Left ventricle myocardium inferior (tissue), 1 donor: ENCODE results near the gene CA9. TPM values are rescaled to one million over a fixed set of nuclear protein-coding genes. Genes with fewer than 3 reads are reported as not detected.
A peak's percentile ranks its signal among the peaks of the same experiment; 100 is the strongest.

Source experiments
- DNase-seq: peaks from one replicate; pipeline ENCODE4 v3.0.0-alpha.2; 2020
- H3K27ac ChIP-seq: fragments of 200-600 bp; replicated peaks from 2 replicates; pipeline ENCODE4 v1.8.0; 2021
- H3K27me3 ChIP-seq: fragments of 200-600 bp; 2 replicates; pipeline ENCODE4 v1.8.0; 2021; ENCODE audit warnings: low read depth
- H3K36me3 ChIP-seq: fragments of 200-600 bp; 2 replicates; pipeline ENCODE4 v1.8.0; 2021
- H3K4me1 ChIP-seq: fragments of 200-600 bp; 2 replicates; pipeline ENCODE4 v1.8.0; 2021
- H3K4me3 ChIP-seq: fragments of 200-600 bp; 2 replicates; pipeline ENCODE4 v1.8.0; 2021; ENCODE audit warnings: mild to moderate bottlenecking, moderate library complexity
- H3K9me3 ChIP-seq: fragments of 200-600 bp; replicated peaks from 2 replicates; pipeline ENCODE4 v1.8.0; 2021
- CTCF ChIP-seq: fragments of 200-600 bp; IDR thresholded peaks from 2 replicates; pipeline ENCODE4 v1.8.0; 2021; ENCODE audit warnings: antibody characterized with exemption, mild to moderate bottlenecking, borderline replicate concordance
- intact Hi-C: fragments of 100-400 bp; cut with micrococcal nuclease; formaldehyde crosslinking; loops from one replicate; pipeline ENCODE4 v1.11.0; 2022
- total RNA-seq: library from RNA; stranded (reverse); fragmentation: NEBNext Ultra II Directional; extraction: Animal tissue kit (Norgen Biotek cat#: 25700); gene quantifications from one replicate; pipeline ENCODE4 v1.2.1, GENCODE V29; 2021
- donor health status: DM: no; HTN: yes; CAD: no; lungs with severe emphysema.

Gene CA9
- total RNA-seq, 1 donor from 2014 or later: not detected

DNA sequence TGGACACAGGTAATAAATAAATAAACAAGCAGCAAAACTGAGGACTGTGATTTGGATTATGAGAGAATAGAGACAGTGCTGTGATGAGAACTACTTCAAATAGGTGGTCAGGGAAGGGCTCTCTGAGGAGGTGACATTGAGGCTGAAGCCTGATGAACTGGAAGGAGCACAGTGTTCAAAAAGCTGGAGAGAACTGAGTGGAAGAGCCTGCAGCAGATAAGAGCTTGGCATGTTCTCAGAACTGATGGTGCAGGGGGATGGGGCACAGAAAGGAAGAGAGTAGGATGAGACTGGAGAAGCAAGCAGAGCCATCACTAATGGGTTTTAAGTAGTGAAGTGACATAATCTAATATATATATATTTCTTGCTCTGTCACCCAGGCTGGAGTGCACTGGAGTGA is 27.2 kb downstream of the CA9 start:
- Histone ChIP-seq H3K4me3 (no peak overlapping the region), H3K4me1 (peaks cover 52% of the 10 kb centered on the region), H3K9me3 (no peaks in the 10 kb centered on the region), H3K27ac (peak overlapping the region; percentile 72), H3K36me3 (peaks cover 100% of the 10 kb centered on the region), H3K27me3 (no peaks in the 10 kb centered on the region)
- intact Hi-C loops: no loop called here
- TF ChIP-seq CTCF: no peak
- DNase-seq: no peak

GRCh38 chr9:35702696-35703095 is 29.0 kb downstream of the CA9 start:
- DNase-seq: no peak
- Histone ChIP-seq H3K9me3 (no peaks in the 10 kb centered on the region), H3K27me3 (no peaks in the 10 kb centered on the region), H3K4me3 (no peak overlapping the region), H3K36me3 (peaks cover 100% of the 10 kb centered on the region), H3K27ac (no peak overlapping the region), H3K4me1 (peaks cover 39% of the 10 kb centered on the region)
- intact Hi-C loops: no loop called here
- TF ChIP-seq CTCF: no peak

DNA sequence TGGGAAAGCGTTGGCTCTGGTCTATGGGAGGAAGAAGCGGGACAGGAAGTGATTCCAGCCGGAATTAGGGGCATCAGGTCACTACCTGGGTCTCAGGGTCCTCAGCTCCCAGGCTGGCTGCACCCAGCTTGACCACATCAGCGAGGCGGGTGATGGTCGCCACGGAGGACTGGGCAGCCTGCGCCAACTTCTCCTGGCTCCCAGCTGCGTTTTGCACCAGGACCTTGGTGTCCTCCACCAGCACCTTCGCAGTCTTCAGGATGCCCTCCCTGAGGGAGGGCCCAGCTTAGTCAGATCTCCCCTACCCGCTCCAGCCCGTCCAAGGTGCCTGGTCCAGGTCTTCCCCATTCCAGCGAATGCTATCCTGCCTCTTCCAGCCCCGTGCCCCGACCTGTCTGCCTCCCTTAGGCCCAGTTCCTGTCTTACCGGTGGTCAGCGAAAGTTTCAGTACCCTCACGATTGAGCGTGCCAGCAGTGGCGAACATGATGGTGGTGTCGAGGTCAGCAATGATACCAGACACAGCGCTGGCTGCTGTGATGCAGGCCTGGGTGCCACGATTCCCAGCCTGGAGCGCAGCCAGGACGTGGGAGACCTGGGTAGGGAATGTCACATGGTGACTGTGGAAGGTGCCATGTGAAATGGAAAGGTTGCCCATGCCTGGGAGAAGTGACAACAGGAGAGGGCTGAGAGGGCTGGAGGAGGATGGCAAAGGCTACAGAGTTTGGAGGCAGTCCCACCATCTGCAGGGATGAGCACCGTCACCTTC is 30.4 kb downstream of the CA9 start:
- intact Hi-C loops: no loop called here
- TF ChIP-seq CTCF: no peak
- Histone ChIP-seq H3K9me3 (no peaks in the 10 kb centered on the region), H3K27ac (peak overlapping the region; percentile 67), H3K27me3 (no peaks in the 10 kb centered on the region), H3K36me3 (peaks cover 100% of the 10 kb centered on the region), H3K4me3 (no peak overlapping the region), H3K4me1 (peaks cover 39% of the 10 kb centered on the region)
- DNase-seq: peak; percentile 68

GRCh38 chr9:35705372-35705771 is 31.6 kb downstream of the CA9 start:
- no peaks in the 10 kb centered on the region for H3K27me3 ChIP-seq
- no peak for TF ChIP-seq CTCF
- H3K27ac ChIP-seq: peak overlapping the region; percentile 67
- DNase-seq: no peak
- H3K4me1 ChIP-seq: peaks cover 34% of the 10 kb centered on the region
- no peaks in the 10 kb centered on the region for H3K9me3 ChIP-seq
- H3K4me3 ChIP-seq: no peak overlapping the region
- H3K36me3 ChIP-seq: peaks cover 99% of the 10 kb centered on the region
- intact Hi-C loops: no loop called here

GRCh38 chr9:35705836-35706430 is 32.2 kb downstream of the CA9 start:
- H3K27ac ChIP-seq: peak overlapping the region; percentile 67
- peaks cover 32% of the 10 kb centered on the region for H3K4me1 ChIP-seq
- H3K27me3 ChIP-seq: no peaks in the 10 kb centered on the region
- TF ChIP-seq CTCF: no peak
- H3K36me3 ChIP-seq: peaks cover 99% of the 10 kb centered on the region
- no peak overlapping the region for H3K4me3 ChIP-seq
- DNase-seq: no peak
- no peaks in the 10 kb centered on the region for H3K9me3 ChIP-seq
- intact Hi-C loops: no loop called here
